WI38 (cell line): ENCODE data around the gene EPB42.

Experiments
- H3K4me3 ChIP-seq: 2 replicates; pipeline ENCODE4 v1.5.1; 2011; ENCODE audit warnings: low read depth, mild to moderate bottlenecking, control low read depth, low read length
- CTCF ChIP-seq: IDR thresholded peaks from 2 replicates; pipeline ENCODE4 v1.5.1; 2012; ENCODE audit warnings: low read depth, mild to moderate bottlenecking, control low read depth, low read length

The EPB42 gene

GRCh38 chr15:43220991-43221403 is at the start of gene EPB42:
EPB42 (minus strand) TSS chr15:43221018; CDS start chr15:43220825, 193 bp downstream.
- no peak within 1 kb of the TSS for H3K4me3 ChIP-seq
- no peak for TF ChIP-seq CTCF

- H3K4me3 ChIP-seq = no peak overlapping the region
- no peak for TF ChIP-seq CTCF
Observed at GRCh38 chr15:43270113-43270665, 49.4 kb upstream of the EPB42 start.

GRCh38 chr15:43268111-43269105 is 47.6 kb upstream of the EPB42 start:
- 0 out of 2 replicates have a peak, but pooled peaks have one; percentile 41 for TF ChIP-seq CTCF
- no peak overlapping the region for H3K4me3 ChIP-seq

- no peak for TF ChIP-seq CTCF
- no peak overlapping the region for H3K4me3 ChIP-seq
Observed at GRCh38 chr15:43267439-43267838, 46.6 kb upstream of the EPB42 start.

- TF ChIP-seq CTCF = no peak
- H3K4me3 ChIP-seq = no peak within 1 kb of the TSS
Observed at GRCh38 chr15:43266834-43267233, 46.0 kb upstream of the EPB42 start, which contains the start of gene TGM5. TGM5 (minus strand) TSS chr15:43266928; CDS start chr15:43266849, 79 bp downstream.

- no peak overlapping the region for H3K4me3 ChIP-seq
- no peak for TF ChIP-seq CTCF
Observed at GRCh38 chr15:43266386-43266785, 45.6 kb upstream of the EPB42 start.
